Liver (tissue), 3 donors: ENCODE results near the gene ZNF423.

Source experiments
- FOXA1 ChIP-seq: IDR thresholded peaks from 2 replicates; pipeline ENCODE4 v1.6.1; 2016; ENCODE audit warnings: antibody characterized with exemption
- HNF4A ChIP-seq, 2 donors: conservative IDR thresholded peaks; 2 replicates each; pipeline ENCODE4 v1.6.1; 2016; ENCODE audit warnings: antibody characterized with exemption in 2 of 2, mild to moderate bottlenecking in 2 of 2
- TF ChIP-seq, protein P1 (sequence below): fragments of 150-350 bp; IDR thresholded peaks from 2 replicates; pipeline ENCODE4 v1.5.1; 2017; ENCODE audit warnings: improper control_type of control experiment, low read depth, low read length; ENCODE audit not compliant: missing input control
- TF ChIP-seq, protein P2 (sequence below): IDR thresholded peaks from 2 replicates; pipeline ENCODE4 v1.6.1; 2016; ENCODE audit warnings: antibody characterized with exemption, mild to moderate bottlenecking
- donor health status: healthy.
- donor health status: healthy.

DNA sequence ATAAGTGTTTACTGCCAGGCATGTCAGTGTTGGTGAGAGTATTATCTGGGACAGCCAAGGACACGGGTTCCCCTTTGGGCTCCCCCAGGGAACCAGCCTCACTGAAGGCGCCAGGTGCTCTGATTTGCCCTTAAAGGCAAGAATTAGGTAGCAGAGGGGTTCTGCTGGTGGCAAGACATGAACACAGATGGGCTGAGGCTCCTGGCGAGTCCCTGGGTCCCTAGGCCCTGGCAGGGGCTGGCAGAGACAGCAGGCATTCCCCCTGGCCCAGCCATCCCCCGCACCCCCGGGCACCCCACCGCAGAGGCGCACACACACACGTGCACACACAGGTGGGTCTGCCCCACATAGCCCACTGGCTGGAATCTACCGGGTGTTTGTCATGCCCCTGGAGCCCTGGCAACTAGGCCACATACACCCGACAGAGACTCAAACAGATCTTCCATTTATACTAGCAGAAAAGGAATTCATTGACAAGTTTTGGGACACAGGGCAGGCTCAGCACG is 329.0 kb downstream of the ZNF423 start:
- TF ChIP-seq, protein P1, sequence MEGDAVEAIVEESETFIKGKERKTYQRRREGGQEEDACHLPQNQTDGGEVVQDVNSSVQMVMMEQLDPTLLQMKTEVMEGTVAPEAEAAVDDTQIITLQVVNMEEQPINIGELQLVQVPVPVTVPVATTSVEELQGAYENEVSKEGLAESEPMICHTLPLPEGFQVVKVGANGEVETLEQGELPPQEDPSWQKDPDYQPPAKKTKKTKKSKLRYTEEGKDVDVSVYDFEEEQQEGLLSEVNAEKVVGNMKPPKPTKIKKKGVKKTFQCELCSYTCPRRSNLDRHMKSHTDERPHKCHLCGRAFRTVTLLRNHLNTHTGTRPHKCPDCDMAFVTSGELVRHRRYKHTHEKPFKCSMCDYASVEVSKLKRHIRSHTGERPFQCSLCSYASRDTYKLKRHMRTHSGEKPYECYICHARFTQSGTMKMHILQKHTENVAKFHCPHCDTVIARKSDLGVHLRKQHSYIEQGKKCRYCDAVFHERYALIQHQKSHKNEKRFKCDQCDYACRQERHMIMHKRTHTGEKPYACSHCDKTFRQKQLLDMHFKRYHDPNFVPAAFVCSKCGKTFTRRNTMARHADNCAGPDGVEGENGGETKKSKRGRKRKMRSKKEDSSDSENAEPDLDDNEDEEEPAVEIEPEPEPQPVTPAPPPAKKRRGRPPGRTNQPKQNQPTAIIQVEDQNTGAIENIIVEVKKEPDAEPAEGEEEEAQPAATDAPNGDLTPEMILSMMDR: no peak
- TF ChIP-seq HNF4A (conservative IDR thresholded peaks at IDR 0.05) (no peak), FOXA1 (no peak)
- TF ChIP-seq, protein P2, sequence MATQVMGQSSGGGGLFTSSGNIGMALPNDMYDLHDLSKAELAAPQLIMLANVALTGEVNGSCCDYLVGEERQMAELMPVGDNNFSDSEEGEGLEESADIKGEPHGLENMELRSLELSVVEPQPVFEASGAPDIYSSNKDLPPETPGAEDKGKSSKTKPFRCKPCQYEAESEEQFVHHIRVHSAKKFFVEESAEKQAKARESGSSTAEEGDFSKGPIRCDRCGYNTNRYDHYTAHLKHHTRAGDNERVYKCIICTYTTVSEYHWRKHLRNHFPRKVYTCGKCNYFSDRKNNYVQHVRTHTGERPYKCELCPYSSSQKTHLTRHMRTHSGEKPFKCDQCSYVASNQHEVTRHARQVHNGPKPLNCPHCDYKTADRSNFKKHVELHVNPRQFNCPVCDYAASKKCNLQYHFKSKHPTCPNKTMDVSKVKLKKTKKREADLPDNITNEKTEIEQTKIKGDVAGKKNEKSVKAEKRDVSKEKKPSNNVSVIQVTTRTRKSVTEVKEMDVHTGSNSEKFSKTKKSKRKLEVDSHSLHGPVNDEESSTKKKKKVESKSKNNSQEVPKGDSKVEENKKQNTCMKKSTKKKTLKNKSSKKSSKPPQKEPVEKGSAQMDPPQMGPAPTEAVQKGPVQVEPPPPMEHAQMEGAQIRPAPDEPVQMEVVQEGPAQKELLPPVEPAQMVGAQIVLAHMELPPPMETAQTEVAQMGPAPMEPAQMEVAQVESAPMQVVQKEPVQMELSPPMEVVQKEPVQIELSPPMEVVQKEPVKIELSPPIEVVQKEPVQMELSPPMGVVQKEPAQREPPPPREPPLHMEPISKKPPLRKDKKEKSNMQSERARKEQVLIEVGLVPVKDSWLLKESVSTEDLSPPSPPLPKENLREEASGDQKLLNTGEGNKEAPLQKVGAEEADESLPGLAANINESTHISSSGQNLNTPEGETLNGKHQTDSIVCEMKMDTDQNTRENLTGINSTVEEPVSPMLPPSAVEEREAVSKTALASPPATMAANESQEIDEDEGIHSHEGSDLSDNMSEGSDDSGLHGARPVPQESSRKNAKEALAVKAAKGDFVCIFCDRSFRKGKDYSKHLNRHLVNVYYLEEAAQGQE: no peak
